Stomach (tissue), 9 donors: Measurements from ENCODE around the gene DENND4B. TPM values are rescaled to one million over a fixed set of nuclear protein-coding genes. Genes with fewer than 3 reads are reported as not detected.
"Not testable (repeated sequence)": the region's sequence is repeated elsewhere in the genome, so short reads cannot be mapped to it uniquely, and the experiment has no call there.

Experiments used
- DNase-seq, 2 donors: peaks; one replicate each; pipeline versions ENCODE4 v3.0.0 to v3.0.0-alpha.2; 2013 to 2019
- H3K27ac ChIP-seq, 5 donors: fragments of 200-600 bp in 4 of 5; sonication (generic) in 4 of 5; one replicate each; pipeline ENCODE4 v1.5.1; 2013 to 2019; ENCODE audit warnings: mild to moderate bottlenecking in 1 of 5, moderate library complexity in 1 of 5
- H3K27me3 ChIP-seq, 3 donors: fragments of 200-600 bp; sonication (generic); one replicate each; pipeline ENCODE4 v1.5.1; 2017 to 2019; ENCODE audit warnings: mixed run types in 1 of 3
- H3K36me3 ChIP-seq, 4 donors: fragments of 200-600 bp; sonication (generic); 1 replicate in 3 of 4; 2 replicates in 1 of 4; pipeline ENCODE4 v1.5.1; 2016 to 2019
- H3K4me1 ChIP-seq, 4 donors: fragments of 200-600 bp; sonication (generic); one replicate each; pipeline ENCODE4 v1.5.1; 2016 to 2019
- H3K4me3 ChIP-seq, 4 donors: fragments of 200-600 bp; sonication (generic) in 3 of 4; one replicate each; pipeline ENCODE4 v1.5.1; 2016 to 2019; ENCODE audit warnings: mild to moderate bottlenecking in 1 of 4
- H3K9me3 ChIP-seq, 4 donors: fragments of 200-600 bp; sonication (generic); one replicate each; pipeline ENCODE4 v1.5.1; 2016 to 2019
- EP300 ChIP-seq: sonication (generic); formaldehyde crosslinking; IDR thresholded peaks from one replicate; pipeline ENCODE4 v1.6.1; 2017; ENCODE audit warnings: antibody characterized with exemption
- POLR2A ChIP-seq, 4 donors: fragments of 450-650 bp; IDR thresholded peaks; one replicate each; pipeline ENCODE4 v1.6.1; 2016; ENCODE audit warnings: antibody characterized with exemption in 4 of 4, control low read depth in 2 of 4, mild to moderate bottlenecking in 1 of 4, moderate library complexity in 1 of 4
- POLR2AphosphoS5 ChIP-seq, 3 donors: sonication (generic); formaldehyde crosslinking; IDR thresholded peaks; one replicate each; pipeline ENCODE4 v1.6.1; 2016; ENCODE audit warnings: antibody characterized with exemption in 3 of 3
- WGBS, 5 donors: extraction: QIAGEN DNeasy Blood & Tissue Kit in 3 of 5; methylation state at CpG; one replicate each; pipeline versions ENCODE4 v1.1.5 to v1.1.7; 2013 to 2018; 5-methylcytosine and 5-hydroxymethylcytosine counted together
- intact Hi-C: fragments of 100-400 bp; cut with DNase I; formaldehyde crosslinking; loops from one replicate; pipeline ENCODE4 v1.15.1; 2023; ENCODE audit warnings: low total_unique reads
- polyA plus RNA-seq, 3 donors: library from polyadenylated mRNA; stranded (reverse); fragments of 200-250 nt; gene quantifications; one replicate each; pipeline ENCODE4 v1.2.3, GENCODE V29; 2013
- total RNA-seq, 5 donors: library from RNA; depleted of rRNA; stranded (reverse); fragments of >200 nt; gene quantifications; one replicate each; pipeline versions ENCODE4 v1.1.0 to v1.2.3, GENCODE V29; 2014 to 2016
- TF ChIP-seq, protein P1 (sequence below), 7 experiments: fragments of 450-650 bp in 4 of 7; fragments of 200-600 bp in 3 of 7; sonication (generic) in 3 of 7; IDR thresholded peaks; one replicate each; pipeline ENCODE4 v1.5.1; 2016 to 2019; ENCODE audit warnings: antibody characterized with exemption in 7 of 7, control low read depth in 2 of 7, mild to moderate bottlenecking in 1 of 7
- donor health status: healthy with polysubstance abuse.
- donor health status: Bipolar disorder and iron deficiency.
- donor health status: healthy.

The DENND4B gene
- total and polyA plus RNA-seq, 8 donors = 11.8 to 73.0 (median 25.9) TPM

DNA sequence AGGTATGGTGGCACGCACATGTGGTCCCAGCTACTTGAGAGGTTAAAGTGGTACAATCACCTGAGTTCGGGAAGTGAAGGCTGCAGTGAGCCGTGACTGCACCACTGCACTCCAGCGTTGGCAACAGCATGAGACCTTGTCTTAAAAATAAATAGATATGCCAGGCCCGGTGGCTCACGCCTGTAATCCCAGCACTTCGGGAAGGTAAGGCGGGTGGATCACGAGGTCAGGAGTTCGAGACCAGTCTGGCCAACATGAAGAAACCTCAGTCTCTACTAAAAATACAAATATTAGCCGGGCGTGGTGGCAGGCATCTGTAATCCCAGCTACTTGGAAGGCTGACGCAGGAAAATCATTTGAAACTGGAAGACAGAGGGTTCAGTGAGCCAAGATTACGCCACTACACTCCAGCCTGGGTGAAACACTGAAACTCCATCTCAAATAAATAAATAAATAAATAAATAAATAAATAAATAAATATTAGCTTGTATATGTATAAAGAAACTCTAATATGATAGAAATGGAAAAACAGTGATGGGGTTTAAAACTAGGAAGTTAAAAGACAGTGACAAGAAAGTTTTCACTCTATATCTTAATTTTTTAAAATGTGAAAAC lies 42.6 kb downstream of the DENND4B start:
- intact Hi-C loops = no loop called here
- H3K4me3 ChIP-seq = no peak overlapping the region

DNA sequence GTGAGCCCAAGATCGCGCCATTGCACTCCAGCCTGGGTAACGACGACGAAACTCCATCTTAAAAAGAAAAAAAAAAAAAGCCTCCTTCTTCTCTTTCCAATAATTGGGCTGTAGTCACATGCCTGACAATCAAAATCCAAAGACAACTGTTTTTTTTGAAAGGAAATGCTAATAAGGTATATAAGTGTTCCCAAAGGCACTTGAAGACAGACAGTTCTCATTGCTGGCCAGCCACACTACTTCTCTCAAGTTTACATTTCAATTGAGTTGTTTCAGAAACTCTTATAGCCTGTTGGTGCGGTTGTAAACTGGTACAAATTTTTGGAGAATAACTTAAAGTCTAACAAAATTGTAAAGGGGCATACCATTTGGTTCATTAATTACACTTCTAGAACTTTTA lies 47.0 kb downstream of the DENND4B start:
- intact Hi-C loops = no loop called here
- Histone ChIP-seq H3K36me3 (peaks cover 0 to 50% (median 40%) of the 10 kb centered on the region in 4 donors), H3K4me3 (no peak overlapping the region), H3K27ac (no peak overlapping the region), H3K9me3 (no peaks in the 10 kb centered on the region), H3K4me1 (peaks cover 7 to 41% (median 22%) of the 10 kb centered on the region in 4 donors), H3K27me3 (no peaks in the 10 kb centered on the region)
- no peak for TF ChIP-seq EP300
- no peak for TF ChIP-seq POLR2AphosphoS5 (IDR thresholded peaks at IDR 0.05)
- TF ChIP-seq, protein P1, sequence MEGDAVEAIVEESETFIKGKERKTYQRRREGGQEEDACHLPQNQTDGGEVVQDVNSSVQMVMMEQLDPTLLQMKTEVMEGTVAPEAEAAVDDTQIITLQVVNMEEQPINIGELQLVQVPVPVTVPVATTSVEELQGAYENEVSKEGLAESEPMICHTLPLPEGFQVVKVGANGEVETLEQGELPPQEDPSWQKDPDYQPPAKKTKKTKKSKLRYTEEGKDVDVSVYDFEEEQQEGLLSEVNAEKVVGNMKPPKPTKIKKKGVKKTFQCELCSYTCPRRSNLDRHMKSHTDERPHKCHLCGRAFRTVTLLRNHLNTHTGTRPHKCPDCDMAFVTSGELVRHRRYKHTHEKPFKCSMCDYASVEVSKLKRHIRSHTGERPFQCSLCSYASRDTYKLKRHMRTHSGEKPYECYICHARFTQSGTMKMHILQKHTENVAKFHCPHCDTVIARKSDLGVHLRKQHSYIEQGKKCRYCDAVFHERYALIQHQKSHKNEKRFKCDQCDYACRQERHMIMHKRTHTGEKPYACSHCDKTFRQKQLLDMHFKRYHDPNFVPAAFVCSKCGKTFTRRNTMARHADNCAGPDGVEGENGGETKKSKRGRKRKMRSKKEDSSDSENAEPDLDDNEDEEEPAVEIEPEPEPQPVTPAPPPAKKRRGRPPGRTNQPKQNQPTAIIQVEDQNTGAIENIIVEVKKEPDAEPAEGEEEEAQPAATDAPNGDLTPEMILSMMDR (IDR thresholded peaks at IDR 0.05) = no peak
- no peak for TF ChIP-seq POLR2A (IDR thresholded peaks at IDR 0.05)
- DNase-seq = no peak
- WGBS, 5 donors = 86 to 98% (median 97%) methylated on average over 6 of the region's 6 CpGs

More for the DNA sequence above, 42.6 kb downstream of the DENND4B start:
- Histone ChIP-seq H3K27me3 (no peaks in the 10 kb centered on the region), H3K27ac (no peak overlapping the region), H3K9me3 (no peaks in the 10 kb centered on the region), H3K4me1 (peaks cover under 1 to 30% (median 14%) of the 10 kb centered on the region in 4 donors), H3K36me3 (peaks cover 0 to 39% (median 25%) of the 10 kb centered on the region in 4 donors)
- TF ChIP-seq EP300 (no peak), POLR2A (IDR thresholded peaks at IDR 0.05) (no peak), POLR2AphosphoS5 (IDR thresholded peaks at IDR 0.05) (no peak)
- TF ChIP-seq, protein P1 (IDR thresholded peaks at IDR 0.05) = no peak
- WGBS, 5 donors = 80 to 94% (median 83%) methylated on average over 14 of the region's 14 CpGs
- no peak for DNase-seq

- Histone ChIP-seq H3K4me1 (peaks cover 7 to 32% (median 19%) of the 10 kb centered on the region in 4 donors), H3K36me3 (peaks cover 3 to 65% (median 58%) of the 10 kb centered on the region in 4 donors)
- H3K27ac ChIP-seq, intact Hi-C loops, H3K27me3 ChIP-seq, H3K4me3 ChIP-seq, H3K9me3 ChIP-seq, DNase-seq: not testable (repeated sequence)
- 67 to 100% (median 79%) methylated on average over 1 of the region's 1 CpG for WGBS, 5 donors
These were observed 50.7 kb downstream of the DENND4B start for GRCh38 chr1:153895866-153896265.

- peaks cover 17 to 44% (median 32%) of the 10 kb centered on the region in 4 donors for H3K4me1 ChIP-seq
- DNase-seq, H3K4me3 ChIP-seq, H3K27ac ChIP-seq, H3K9me3 ChIP-seq, H3K27me3 ChIP-seq, intact Hi-C loops: not testable (repeated sequence)
- H3K36me3 ChIP-seq = peaks cover 3 to 41% (median 34%) of the 10 kb centered on the region in 4 donors
- WGBS, 5 donors = 96 to 98% (median 97%) methylated on average over 7 of the region's 7 CpGs
These were observed 55.5 kb downstream of the DENND4B start for GRCh38 chr1:153891042-153891441.

GRCh38 chr1:153888533-153888932 lies 58.0 kb downstream of the DENND4B start:
- no peaks in the 10 kb centered on the region for H3K9me3 ChIP-seq
- H3K27me3 ChIP-seq = no peaks in the 10 kb centered on the region
- peak in 1 of 2 donors; percentile 19 for DNase-seq
- intact Hi-C loops = no loop called here
- peaks cover 3 to 26% (median 15%) of the 10 kb centered on the region in 4 donors for H3K36me3 ChIP-seq
- peak overlapping the region in 3 of 5 donors; percentile 11 to 74 (median 23) for H3K27ac ChIP-seq
- WGBS, 5 donors = 6 to 11% (median 9%) methylated on average over 3 of the region's 3 CpGs
- TF ChIP-seq EP300 (no peak), POLR2A (IDR thresholded peaks at IDR 0.05) (no peak), POLR2AphosphoS5 (IDR thresholded peaks at IDR 0.05) (no peak)
- TF ChIP-seq, protein P1 (IDR thresholded peaks at IDR 0.05) = no peak
- peaks cover 17 to 37% (median 29%) of the 10 kb centered on the region in 4 donors for H3K4me1 ChIP-seq
- no peak overlapping the region for H3K4me3 ChIP-seq
